HG03521 (cell line): ENCODE measurements around the gene CNPY4.
"Not testable (repeated sequence)": the region's sequence is repeated elsewhere in the genome, so short reads cannot be mapped to it uniquely, and the experiment has no call there.

Source experiments
- ATAC-seq: cut with Tn5 transposase; IDR thresholded peaks from one replicate; pipeline ENCODE4 v1.9.1; 2021; ENCODE audit warnings: mild to moderate bottlenecking, moderate library complexity; ENCODE audit not compliant: unreplicated experiment

CNPY4 gene

GRCh38 chr7:100146350-100146749, 26.9 kb downstream of the CNPY4 start:
- ATAC-seq: not testable (repeated sequence)

GRCh38 chr7:100147278-100147677, 27.8 kb downstream of the CNPY4 start:
- ATAC-seq: no peak

GRCh38 chr7:100148225-100148558, 28.8 kb downstream of the CNPY4 start:
- ATAC-seq: no peak

- ATAC-seq: peak; percentile 97
These were observed 29.3 kb downstream of the CNPY4 start, which contains the start of gene LAMTOR4 for GRCh38 chr7:100148559-100149328. Gene LAMTOR4 (plus strand): TSS chr7:100148918. CDS start chr7:100148973, 55 bp downstream.

- no peak for ATAC-seq
These were observed 33.0 kb downstream of the CNPY4 start for GRCh38 chr7:100152404-100152803.

GRCh38 chr7:100152937-100153666, 33.7 kb downstream of the CNPY4 start:
- no peak for ATAC-seq

- ATAC-seq: no peak
These were observed 34.5 kb downstream of the CNPY4 start for GRCh38 chr7:100153708-100154535.

GRCh38 chr7:100154651-100155491, 35.4 kb downstream of the CNPY4 start:
- no peak for ATAC-seq

- ATAC-seq: no peak
These were observed 36.3 kb downstream of the CNPY4 start for GRCh38 chr7:100155553-100156317.

GRCh38 chr7:100156331-100157068, 37.1 kb downstream of the CNPY4 start:
- no peak for ATAC-seq

GRCh38 chr7:100157069-100157333, 37.6 kb downstream of the CNPY4 start:
- no peak for ATAC-seq

GRCh38 chr7:100157334-100158228, 38.1 kb downstream of the CNPY4 start:
- ATAC-seq: no peak

GRCh38 chr7:100158229-100159098, 39.0 kb downstream of the CNPY4 start, which contains the start of gene TRAPPC14:
Gene TRAPPC14 (minus strand): TSS chr7:100158723. CDS start chr7:100158499, 224 bp downstream.
- peak; percentile 74 for ATAC-seq

- ATAC-seq: no peak
These were observed 39.7 kb downstream of the CNPY4 start for GRCh38 chr7:100159099-100159623.

- ATAC-seq: no peak
These were observed 40.6 kb downstream of the CNPY4 start for GRCh38 chr7:100160067-100160466.

- ATAC-seq: no peak
These were observed 43.6 kb downstream of the CNPY4 start for GRCh38 chr7:100163006-100163531.

GRCh38 chr7:100163871-100164270, 44.4 kb downstream of the CNPY4 start:
- no peak for ATAC-seq
